DMS53 treated with DMSO at 0.1 percent for 48 hours (cell line): ENCODE measurements around the gene HSBP1.

Experiments
- DNase-seq: peaks from one replicate; lab custom pipeline; 2025; ENCODE audit not compliant: unreplicated experiment; lab: John Stamatoyannopoulos, UW

Gene HSBP1

DNA sequence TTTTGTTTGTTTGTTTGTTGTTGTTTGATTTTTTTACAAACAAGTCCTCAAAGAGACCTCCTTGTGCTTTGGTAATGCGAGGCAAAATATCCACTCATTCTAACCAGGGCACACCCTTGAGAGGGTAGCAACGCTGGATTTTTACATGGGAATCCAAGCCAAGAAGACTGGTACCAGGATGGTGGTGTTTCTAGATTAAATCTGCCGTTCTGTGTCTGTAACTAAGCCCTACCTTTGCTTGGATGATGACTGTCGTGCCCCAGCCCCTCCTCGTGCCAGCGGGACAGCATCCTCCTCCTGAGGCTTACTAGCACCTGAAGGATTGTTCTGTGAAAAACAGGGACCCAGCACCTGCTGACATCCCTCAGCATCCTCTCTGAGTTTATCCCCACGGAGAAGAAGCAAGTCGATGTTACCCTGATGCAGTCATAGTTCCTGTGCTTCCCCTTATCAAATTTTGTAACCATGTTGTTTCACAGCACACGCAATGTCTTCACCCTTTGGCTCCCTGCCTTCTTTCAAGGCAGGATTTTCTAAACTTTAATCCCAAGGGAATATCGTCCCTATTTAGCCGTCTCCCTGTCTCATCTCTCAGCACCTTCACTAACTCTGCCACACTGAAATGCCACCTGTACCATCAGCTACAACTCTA is 5.1 kb upstream of the HSBP1 start:
- no peak for DNase-seq

DNA sequence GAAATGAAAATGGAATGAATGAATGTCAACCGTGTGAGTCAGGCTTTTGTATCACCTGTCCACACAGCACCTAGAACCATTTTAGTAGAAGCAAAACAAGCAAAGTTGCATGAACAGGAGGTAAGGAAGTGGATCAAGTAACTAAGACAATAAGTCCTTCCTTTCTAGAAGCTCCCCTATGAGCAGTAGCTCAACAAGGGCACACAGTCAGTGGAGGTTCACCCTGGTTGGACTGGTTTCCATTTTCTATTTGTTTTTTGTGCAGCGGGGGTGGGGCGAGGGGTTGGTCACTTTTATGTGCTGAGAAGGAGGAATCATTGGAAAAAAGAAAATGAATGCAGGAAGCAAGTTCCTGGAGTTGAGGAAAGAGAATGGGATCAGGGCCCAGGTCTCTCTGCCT is 4.0 kb upstream of the HSBP1 start:
- DNase-seq: peak; percentile 48

DNA sequence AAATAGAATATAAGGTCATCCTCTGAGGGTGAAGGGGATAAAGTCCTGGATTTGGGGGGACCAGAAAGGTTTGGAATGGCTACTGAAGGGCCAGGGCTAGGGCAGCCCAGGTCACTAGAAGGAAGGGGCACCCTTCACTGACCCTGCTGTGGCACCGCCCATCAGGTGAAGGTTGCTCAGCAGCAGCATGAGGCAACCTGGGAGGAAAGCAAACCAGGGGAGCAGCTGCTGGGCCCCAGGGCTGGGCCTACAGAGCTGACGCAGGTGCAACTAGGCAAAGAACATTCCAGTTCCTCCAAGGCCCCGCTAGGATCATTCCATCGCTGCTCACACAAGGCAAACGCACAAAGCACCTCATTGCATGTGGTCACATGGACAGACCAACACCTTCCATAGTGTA is 3.4 kb upstream of the HSBP1 start:
- no peak for DNase-seq

DNA sequence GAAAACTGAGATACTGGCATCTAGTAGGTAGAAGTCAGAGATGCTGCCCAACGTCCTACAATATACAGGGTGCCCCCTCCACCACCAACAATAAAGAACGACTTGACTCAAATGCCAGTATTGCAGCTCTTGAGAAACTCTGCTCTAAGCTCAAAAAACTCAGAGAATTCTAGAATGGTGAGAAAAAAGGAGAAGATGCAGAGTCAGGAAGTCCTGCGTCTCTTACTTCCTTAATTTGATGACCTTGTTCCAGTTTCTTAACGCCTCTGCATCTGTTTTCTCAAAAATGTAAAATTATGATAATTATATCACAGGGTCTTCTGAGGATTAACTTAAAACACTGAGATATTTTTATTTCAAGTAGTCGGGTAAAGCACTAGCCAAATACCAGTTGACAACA is 1.7 kb upstream of the HSBP1 start:
- no peak for DNase-seq

DNA sequence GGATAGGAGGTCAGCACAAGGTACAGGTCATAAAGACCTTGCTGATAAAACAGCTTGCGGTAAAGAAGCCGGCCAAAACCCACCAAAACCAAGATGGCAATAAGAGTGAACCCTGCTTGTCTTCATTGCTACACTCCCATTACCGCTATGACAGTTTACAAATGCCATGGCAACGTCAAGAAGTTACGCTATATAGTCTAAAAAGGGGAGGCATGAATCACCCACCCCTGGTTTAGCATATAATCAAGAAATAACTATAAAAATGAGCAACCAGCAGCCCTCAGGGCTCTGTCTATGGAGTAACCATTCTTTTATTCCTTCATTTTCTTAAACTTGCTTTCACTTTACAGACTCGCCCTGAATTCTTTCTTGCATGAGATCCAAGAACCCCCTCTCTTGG is 1.0 kb upstream of the HSBP1 start:
- no peak for DNase-seq

DNA sequence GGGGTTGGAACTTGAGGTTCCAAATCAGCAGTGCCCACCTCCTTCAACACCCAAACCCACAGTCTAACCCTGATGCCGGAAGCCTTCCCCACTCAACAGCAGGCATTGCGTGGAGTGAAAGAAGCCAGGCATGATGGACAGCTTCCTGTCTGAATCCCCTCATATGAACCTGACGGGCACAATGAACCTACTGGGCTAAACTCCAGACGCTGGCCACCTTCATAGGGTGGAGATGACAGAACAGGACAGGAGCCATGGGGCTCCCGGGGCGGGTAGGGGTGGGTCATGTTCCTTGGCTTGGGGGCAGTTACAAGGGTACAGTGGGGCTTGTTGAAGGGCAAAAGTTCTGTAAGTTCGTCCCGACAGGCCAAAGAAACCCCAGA is 460 bp upstream of the HSBP1 start:
- DNase-seq: no peak

DNA sequence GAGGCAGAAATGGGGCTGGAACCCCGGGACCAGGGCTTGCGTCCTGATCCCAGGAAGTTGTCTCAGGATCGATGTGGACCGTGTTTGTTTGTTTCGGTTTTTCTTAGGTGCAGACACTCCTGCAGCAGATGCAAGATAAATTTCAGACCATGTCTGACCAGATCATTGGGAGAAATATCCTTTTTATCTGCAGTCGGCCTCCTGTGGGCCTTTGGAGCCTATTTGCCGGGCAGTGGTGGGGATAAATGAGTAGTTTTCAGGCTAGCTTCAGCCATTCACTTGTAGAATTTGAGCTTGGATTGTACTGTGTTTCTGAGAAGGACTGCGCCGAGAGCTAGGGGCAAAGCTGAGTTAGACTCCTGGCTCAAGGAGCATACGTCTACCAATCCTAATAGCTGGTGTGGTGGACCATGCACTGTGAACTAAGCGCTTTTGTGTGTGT is 816 bp downstream of the HSBP1 start:
- DNase-seq: no peak

DNA sequence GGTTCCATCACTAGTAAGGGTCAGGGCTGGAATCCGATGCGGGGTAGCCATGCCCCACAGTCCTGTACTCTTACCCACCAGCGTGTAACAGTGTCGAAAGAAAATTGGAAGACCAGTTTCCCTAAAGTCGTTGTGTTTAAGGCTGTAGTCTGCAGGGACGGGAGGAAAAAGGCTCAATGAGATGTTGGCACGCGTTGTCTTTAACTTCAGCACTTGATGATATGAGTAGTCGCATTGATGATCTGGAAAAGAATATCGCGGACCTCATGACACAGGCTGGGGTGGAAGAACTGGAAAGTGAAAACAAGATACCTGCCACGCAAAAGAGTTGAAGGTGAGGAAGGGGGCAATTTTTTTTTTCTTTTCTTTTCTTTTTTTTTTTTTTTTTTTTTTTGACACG is 1.3 kb downstream of the HSBP1 start:
- no peak for DNase-seq

DNA sequence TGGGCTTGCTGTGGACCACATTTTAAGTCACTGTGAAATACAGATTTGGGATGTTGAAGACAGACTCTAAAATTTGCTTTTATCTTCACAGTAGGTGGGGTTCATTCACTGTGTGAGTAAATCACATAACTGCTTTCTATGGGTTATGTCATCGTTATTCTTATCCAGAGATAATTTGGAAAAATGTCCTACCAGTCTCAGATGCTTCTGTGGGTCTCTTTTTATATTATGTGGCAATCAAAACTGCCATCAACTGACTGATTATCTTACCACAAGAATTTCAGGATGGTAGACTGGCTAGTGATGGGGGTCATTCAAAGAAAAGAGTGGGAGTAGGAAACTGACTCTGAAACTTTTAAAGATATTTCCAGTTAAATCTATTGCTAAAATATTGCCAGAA is 3.1 kb downstream of the HSBP1 start:
- no peak for DNase-seq

DNA sequence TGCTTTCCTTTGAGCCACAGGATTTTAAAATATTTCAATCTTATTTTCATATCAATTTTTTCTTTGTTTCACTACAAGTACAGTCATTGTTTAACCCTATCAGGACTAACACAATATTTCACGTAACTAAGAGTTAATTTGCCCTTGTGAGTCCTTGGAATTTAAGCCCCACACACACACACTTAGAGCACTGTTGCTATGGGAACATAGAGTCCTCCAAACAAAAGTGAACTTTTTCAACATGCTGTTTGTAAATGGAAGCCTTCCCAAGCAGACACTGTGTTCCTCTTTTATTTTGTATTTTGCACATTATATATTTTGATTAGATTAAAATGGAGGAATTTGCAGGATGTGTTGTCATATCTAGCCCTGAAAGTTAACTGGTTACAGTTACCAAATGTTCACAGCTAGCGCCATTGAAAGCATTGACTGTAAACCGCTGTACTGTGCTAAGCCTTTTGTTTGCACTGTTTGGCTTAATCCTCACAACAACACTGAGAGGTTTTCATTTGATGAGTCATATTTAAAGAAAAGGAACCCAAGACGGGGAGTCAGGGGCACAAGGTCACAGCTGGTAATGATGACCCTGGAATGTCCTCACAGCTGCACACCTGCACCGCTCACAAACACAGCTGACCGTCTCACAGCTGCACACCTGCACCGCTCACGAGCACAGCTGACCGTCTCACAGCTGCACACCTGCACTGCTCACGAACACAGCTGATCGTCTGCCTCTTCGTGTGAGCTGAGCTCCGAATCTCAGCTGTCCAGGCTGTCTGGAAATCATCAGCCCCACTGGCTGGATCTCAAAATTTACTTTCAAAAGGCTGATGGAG is 6.3 kb downstream of the HSBP1 start:
- peak; percentile 91 for DNase-seq

DNA sequence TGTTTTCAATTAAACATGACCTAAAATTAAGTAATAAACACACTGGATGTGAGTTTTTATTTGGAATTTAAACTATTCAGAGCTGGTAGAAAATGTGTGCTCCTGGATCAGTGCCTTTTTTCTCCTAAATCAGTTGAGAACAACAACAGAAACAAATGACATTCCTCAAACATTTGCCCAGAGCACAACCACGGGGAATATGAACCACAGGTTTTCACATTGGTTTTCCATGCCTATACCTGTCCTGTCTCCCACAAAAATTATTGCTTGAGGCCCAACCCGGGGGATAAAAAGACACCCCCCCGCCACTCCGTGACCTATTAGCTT is 6.8 kb downstream of the HSBP1 start:
- no peak for DNase-seq

DNA sequence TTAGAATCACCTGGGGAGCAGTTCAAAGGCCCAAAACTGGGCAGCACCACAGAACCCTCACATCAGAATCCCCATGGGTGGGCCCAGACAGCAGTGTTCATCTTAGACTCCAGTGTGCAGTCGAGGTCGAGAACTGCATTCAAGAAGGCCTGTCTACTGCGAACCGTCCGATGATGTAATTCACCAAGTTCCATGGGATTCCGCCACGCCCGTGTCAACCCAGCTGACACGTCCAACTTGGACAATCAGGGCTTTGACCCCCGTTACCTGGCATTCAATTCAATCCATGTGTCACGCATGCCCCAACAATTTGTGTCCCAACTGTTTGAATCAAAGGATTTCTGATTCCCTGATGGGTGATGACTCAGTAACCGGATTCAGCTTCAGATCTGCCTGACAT is 9.2 kb downstream of the HSBP1 start:
- no peak for DNase-seq

DNA sequence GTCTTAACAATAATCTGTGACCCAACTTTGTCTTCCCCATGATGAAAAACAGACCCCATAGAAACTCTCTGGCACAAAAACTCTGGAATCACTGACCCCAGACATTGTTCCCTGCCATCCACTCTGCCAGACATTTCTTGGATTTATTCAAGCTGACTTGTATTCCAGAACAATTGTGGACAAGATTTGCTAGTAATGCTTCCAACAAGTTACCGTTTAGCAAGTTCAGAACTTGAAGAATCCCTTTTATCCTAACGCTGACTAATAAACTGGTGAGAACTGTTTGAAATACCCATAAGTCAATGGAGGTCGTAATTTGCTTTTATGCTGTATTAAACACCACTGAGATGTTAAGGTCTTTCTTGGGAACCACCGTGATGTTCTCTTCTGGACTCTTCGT is 10.5 kb downstream of the HSBP1 start:
- DNase-seq: no peak

DNA sequence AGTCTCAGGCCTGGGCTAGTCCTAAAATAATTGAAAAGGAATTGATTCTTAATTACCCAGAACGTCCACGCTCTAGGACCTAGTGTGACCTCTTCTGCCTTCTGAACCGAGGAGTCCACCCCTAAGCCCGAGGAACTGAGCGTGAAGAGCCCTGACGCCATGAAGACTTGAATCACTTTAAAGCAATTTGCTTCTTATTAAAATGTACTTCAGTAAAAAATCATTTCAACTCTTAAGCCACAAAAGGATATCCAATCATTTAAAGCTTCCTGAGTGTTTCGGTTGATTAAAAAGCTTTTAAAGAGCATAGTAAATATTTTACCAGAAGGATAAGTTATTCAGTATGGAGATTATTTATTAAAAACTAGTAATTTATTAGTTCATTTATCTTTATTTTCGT is 11.6 kb downstream of the HSBP1 start:
- DNase-seq: no peak

DNA sequence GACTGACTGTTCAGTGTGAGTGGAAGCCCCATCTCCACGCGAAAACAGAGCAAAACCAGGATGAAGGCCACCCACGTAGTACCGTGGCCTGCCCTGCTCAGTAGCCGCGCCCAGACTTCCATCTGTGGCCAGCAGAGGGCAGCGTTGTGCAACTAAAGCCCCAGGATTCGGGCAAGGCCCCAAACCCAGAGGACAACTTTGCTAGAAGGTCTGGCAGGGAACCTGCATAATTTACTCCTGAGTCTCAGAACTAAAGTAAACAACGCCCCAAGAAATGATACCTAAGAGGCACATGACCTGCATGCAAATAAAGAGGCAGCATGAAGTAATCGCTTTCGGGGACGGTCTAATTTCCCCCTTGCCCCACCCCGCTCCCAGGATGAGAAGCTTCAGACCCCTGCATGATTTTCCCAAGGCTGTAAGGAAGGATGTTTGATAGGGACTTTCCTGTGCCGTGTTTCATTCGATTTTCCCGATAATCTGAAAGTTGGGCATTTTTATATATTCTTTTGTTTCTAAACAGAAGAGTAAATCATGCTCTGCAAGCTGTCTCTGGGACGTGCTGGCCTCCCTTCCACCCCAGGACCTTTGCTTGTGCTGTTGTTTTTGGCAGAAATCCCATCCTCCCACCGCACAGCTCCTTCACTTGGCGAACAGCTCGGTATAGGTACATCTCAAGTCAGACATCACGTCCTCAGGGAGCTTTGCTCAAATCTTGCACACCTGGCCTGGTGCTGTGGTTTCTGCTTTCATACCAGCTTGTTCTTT is 18.6 kb downstream of the HSBP1 start:
- DNase-seq: peak; percentile 37

DNA sequence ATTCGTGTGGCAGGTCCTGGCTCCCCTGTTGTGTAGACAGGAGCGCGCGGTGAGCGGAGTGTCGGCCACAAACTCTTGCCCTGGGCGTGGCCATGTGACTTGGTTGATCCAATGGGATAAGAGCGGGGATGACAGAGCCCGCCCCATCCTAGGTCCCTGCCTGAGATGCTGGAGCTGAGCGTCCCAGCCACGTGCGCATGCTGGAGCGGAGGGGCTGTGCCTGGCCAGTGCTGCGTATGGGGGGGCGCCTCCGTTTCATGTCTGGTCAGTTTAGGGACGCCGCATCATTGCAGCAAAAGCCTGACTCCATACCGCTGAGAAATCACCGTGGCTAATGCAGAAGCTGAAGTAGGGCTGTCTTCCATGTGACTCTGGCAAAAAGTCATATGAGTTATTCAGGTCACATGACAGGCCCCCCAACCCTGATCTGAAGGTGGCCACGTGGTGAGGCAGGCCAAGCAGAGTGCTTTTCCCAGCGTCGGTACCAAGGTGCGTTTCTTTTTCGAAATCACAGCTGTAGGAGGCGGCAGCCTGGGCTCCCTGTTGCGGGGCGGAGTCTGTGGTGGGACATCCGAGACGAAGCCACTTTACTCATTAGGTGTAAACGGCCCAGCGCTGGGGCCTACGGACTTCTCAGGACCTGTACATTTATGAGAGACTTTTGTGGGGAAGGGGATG is 22.5 kb downstream of the HSBP1 start:
- no peak for DNase-seq

DNA sequence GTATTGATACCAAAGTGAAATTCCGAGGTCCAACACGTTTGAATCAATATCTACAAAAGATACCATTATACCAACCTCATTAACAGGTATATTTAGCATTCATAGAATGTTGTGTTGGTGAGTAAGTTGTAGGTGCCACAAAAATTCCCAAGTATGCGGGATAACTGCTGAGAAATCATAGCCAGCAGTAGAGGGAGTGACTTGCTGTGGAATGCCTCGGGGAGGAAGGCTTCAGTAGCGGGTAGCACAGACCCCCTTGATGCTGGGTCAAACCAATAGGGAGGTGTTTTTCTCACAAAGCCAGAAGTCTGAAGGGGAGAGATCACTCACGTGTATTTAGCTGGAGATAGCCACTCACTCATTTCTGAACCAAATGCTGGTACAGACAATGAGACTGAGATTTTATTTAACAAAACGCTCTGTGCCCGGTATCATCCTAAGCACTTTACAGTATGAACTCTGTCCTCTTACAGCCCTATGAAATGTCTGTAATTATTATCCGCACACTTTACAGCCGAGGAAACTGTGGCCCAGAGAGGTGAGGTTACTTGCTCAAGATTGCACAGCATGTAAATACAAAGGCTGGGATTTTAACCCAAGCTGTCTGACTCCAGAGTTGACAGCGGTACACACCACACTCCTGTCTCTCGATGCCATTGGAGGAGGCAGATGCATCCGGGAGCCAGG is 23.1 kb downstream of the HSBP1 start:
- DNase-seq: no peak

DNA sequence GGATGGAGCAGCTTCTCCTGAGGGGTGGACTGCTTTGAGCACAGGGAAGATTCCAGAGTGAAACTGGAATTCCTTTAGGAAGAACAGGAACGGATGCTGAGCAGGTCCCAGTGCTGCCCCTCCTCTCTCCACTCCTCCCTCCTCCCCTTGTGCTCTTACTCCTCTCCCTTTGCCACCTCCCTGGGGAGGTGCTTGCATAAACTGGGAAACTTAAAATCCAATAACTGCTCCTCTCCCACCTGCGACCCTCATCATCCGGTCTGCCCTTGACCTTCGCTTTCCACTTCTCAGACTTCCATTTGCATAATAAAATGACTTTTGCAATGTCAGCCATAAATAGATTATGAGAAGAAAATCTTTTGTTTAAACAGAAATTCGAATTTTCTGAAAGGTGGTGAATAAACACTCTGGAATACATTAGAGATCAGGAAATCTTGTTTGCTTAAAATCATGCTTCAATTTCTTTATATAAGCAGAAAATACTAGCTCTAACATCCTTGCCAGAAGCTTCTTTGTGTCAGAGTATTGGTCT is 23.7 kb downstream of the HSBP1 start:
- no peak for DNase-seq

DNA sequence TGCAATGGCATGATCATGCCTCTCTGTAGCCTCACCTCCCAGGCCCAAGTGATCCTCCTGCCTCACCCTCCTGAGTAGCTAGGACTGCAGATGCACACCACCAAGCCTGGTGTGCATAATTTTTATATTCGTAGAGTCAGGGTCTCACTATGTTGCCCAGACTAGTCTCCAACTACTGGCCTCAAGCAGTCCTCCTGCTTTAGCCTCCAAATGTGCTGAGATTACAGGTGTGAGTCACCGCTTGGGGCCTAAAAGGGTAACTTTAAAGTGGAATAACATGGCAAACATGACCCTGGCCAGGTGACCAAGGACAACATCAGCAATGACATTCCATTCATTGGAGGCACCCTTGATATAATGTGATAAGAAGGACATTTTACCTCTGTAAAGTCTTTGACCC is 26.1 kb downstream of the HSBP1 start:
- DNase-seq: no peak

DNA sequence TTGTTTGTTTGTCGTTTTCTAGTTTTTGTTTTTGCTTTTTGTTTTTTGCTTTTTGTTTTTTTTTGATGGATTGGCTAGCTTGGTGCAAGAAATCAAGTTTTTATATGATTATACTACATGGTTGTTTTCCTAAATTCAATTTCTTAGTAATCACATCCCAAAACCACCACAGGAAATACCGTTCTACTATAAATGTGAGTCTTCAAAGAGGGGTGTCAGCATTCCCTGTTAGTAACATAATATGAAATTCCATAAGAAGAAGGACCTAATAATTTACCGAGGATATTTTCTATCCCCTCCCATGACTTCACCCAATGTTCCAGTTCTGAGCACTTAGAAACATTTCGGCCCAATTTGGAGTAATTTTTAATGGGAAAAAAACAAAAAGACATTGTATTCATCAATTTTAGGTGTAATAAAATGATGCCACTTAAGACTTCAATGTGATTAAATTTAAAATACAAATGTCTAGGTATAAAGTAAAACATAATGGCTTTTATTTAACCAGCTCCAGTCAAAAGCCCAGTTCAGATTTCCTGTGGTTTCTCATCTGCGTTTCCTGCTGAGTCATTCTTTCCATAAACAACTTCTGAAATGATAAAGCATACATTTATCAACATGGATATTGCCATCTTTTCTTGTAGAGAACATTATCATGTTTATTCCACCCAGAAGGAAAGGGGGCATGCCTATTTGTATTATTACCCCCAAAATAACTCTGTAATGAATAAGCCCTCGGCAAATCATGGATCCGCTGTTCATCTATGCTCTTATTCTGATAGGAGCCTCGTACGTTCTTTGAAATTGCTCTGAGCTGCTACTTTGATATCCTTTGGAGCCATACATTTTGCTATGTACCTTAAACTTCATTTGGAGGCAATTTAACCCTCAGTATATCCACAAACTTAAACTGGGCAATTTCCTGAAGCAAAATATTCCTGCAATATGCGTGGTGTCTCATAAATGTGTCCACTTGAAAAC is 28.1 kb downstream of the HSBP1 start:
- DNase-seq: no peak
